MM.1S (cell line): ENCODE data around the gene TTLL5.

Experiments used
- EZH2 ChIP-seq: fragments of 300-600 bp; sonication (generic); optimal IDR thresholded peaks from 2 replicates; pipeline ENCODE3; 2017; ENCODE audit warnings: low read depth, mild to moderate bottlenecking, antibody characterized with exemption, low read length, mixed read lengths
- TF ChIP-seq, protein P1 (sequence below): fragments of 300-600 bp; sonication (generic); IDR thresholded peaks from 2 replicates; pipeline ENCODE4 v1.5.1; 2016; ENCODE audit warnings: antibody characterized with exemption, low read length, mixed read lengths

DNA sequence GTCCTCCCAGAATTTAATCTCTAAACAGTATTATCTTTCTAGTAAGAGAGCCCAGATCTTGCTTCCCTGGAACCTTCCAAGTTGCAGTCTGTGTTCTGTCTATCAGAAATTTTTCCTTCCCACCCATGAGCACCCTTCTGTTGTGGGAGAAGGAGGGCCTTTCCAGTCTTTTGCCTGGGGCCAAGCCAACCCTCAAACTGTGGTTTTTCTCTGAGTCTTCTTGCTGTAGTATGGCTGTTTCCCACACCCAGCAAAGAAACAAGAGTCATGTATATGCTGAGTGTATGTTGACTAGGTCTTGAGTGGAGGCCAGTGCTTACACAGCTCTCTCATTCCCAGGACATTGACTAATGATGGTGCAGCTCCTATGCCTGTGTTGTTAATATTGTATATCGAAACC lies 216.2 kb downstream of the TTLL5 start:
- TF ChIP-seq, protein P1, sequence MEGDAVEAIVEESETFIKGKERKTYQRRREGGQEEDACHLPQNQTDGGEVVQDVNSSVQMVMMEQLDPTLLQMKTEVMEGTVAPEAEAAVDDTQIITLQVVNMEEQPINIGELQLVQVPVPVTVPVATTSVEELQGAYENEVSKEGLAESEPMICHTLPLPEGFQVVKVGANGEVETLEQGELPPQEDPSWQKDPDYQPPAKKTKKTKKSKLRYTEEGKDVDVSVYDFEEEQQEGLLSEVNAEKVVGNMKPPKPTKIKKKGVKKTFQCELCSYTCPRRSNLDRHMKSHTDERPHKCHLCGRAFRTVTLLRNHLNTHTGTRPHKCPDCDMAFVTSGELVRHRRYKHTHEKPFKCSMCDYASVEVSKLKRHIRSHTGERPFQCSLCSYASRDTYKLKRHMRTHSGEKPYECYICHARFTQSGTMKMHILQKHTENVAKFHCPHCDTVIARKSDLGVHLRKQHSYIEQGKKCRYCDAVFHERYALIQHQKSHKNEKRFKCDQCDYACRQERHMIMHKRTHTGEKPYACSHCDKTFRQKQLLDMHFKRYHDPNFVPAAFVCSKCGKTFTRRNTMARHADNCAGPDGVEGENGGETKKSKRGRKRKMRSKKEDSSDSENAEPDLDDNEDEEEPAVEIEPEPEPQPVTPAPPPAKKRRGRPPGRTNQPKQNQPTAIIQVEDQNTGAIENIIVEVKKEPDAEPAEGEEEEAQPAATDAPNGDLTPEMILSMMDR, result no peak
- TF ChIP-seq EZH2, result no peak
